Measurements from ENCODE around the gene TIAM1. TPM values are rescaled to one million over a fixed set of nuclear protein-coding genes. Genes with fewer than 3 reads are reported as not detected.

The TIAM1 gene
- total and polyA plus RNA-seq, 2 of the 8 experiments (the other 6 are each of a cell fraction or from before 2014, with no cell fraction given) = 10.1 to 30.7 TPM

GRCh38 chr21:31257265-31257664 lies 86.8 kb downstream of the TIAM1 start:
- no peaks in the 10 kb centered on the region for H4K20me1 ChIP-seq (replicated peaks in 1 of 2; ENCODE audit: control insufficient read depth in 1 of 2, insufficient read depth in 2 of 2, low read length in 2 of 2)
- no peak overlapping the region for H2BK20ac ChIP-seq (ENCODE audit: low read length)
- no peak overlapping the region for H3K27ac ChIP-seq (ENCODE audit: low read depth, low read length)
- H3K4ac ChIP-seq (replicated peaks; ENCODE audit: insufficient read length, low read depth, low read length) = no peak overlapping the region
- no peak for FAIRE-seq
- H3K4me3 ChIP-seq (ENCODE audit: extremely low read depth in 1 of 4, insufficient read depth in 2 of 4, low read depth in 3 of 4, low read length in 4 of 4) = no peak overlapping the region
- 93% methylated on average over 3 of the region's 3 CpGs; no CpG with 5 or more reads in 1 of the 2 experiments for WGBS, 2 experiments (ENCODE audit: extremely low coverage in 1 of 2, insufficient coverage in 1 of 2, insufficient read length in 1 of 2, insufficient replicate concordance in 2 of 2, low coverage in 1 of 2, low lambda C conversion rate in 2 of 2, missing lambda C conversion rate in 1 of 2)
- no peaks in the 10 kb centered on the region; the same call in 1 of the 2 replicates for H3K23me2 ChIP-seq (ENCODE audit: low read depth, low read length)
- POLR2A ChIA-PET (ENCODE audit: partially characterized antibody) = no interaction called here
- peaks cover 3% of the 10 kb centered on the region; the same call in 1 of the 2 replicates for H3K79me1 ChIP-seq (ENCODE audit: low read depth, low read length)
- no peak overlapping the region for H3K56ac ChIP-seq (replicated peaks; ENCODE audit: insufficient read length, low read depth, low read length)
- peaks cover 0 to 2% (median 0%) of the 10 kb centered on the region in 4 experiments; a peak in 1 of 7 replicates for H3K27me3 ChIP-seq (replicated peaks in 1 of 4; ENCODE audit: control insufficient read depth in 3 of 4, extremely low read depth in 1 of 4, insufficient read depth in 3 of 4, low read length in 3 of 4)
- no peak overlapping the region for H4K5ac ChIP-seq (ENCODE audit: insufficient read length, low read depth, low read length)
- no peaks in the 10 kb centered on the region for H3K36me3 ChIP-seq (ENCODE audit: control insufficient read depth in 2 of 4, insufficient read depth in 4 of 4, low read length in 3 of 4)
- no peak overlapping the region for H2BK120ac ChIP-seq (replicated peaks; ENCODE audit: low read depth, low read length)
- H3K9ac ChIP-seq (replicated peaks in 1 of 4; ENCODE audit: extremely low read depth in 1 of 4, low read depth in 3 of 4, low read length in 3 of 4) = no peak overlapping the region
- H3K23ac ChIP-seq (ENCODE audit: insufficient read length) = no peak overlapping the region
- no peak overlapping the region for H4K8ac ChIP-seq (ENCODE audit: extremely low read depth, insufficient read depth, low read length)
- H2BK12ac ChIP-seq (ENCODE audit: low read depth, low read length) = no peak overlapping the region
- no peak overlapping the region for H3K18ac ChIP-seq (ENCODE audit: extremely low read depth, low read length)
- no peak overlapping the region for H4K91ac ChIP-seq (replicated peaks; ENCODE audit: insufficient read length, low read length)
- peaks cover 0 to 8% (median 3%) of the 10 kb centered on the region in 4 experiments; a peak in 5 of 7 replicates for H3K4me1 ChIP-seq (replicated peaks in 1 of 4; ENCODE audit: control insufficient read depth in 3 of 4, insufficient read depth in 4 of 4, low read length in 3 of 4)
- H3K9me3 ChIP-seq (ENCODE audit: insufficient read depth in 2 of 2, low read depth in 1 of 2, low read length in 1 of 2) = no peaks in the 10 kb centered on the region
- H2BK5ac ChIP-seq (ENCODE audit: low read depth, low read length) = no peak overlapping the region
- no peak overlapping the region for H2BK15ac ChIP-seq (ENCODE audit: low read length)
- no peak overlapping the region for H3K4me2 ChIP-seq (ENCODE audit: insufficient read depth in 1 of 2, low read depth in 2 of 2, low read length in 2 of 2)
- H2AFZ ChIP-seq (ENCODE audit: low read length) = no peak overlapping the region
- H3K14ac ChIP-seq (ENCODE audit: insufficient read length) = no peak overlapping the region
- peaks cover 0 to 5% of the 10 kb centered on the region in 2 experiments; a peak in 2 of 4 replicates for H3K79me2 ChIP-seq (ENCODE audit: control insufficient read depth in 1 of 2, insufficient read depth in 2 of 2, low read length in 2 of 2)
- CTCF ChIA-PET (ENCODE audit: partially characterized antibody) = interaction anchor here (0.7 to 1.4 kb wide), 5 partner anchors 10 to 301 kb away, joined by 3 to 5 read pairs (median 3); no protein-coding TSS in a partner anchor
- H2AK5ac ChIP-seq (ENCODE audit: low read depth, low read length) = no peak overlapping the region
- DNase-seq (ENCODE audit: low read depth in 1 of 2, low spot score in 2 of 2) = no peak
- no peak for TF ChIP-seq TEAD4 (IDR thresholded peaks at IDR 0.05; ENCODE audit: low read depth, low read length)
- no peak for TF ChIP-seq RNF2 (IDR thresholded peaks at IDR 0.05; ENCODE audit: borderline replicate concordance, low read depth, low read length, missing control alignments, poor library complexity, severe bottlenecking)
- no peak for TF ChIP-seq FOSL1 (IDR thresholded peaks at IDR 0.05; ENCODE audit: insufficient read depth, low read depth, low read length)
- no peak for TF ChIP-seq PHF8 (conservative IDR thresholded peaks at IDR 0.05; ENCODE audit: low read depth, low read length)
- no peak for TF ChIP-seq GTF2F1 (IDR thresholded peaks at IDR 0.05; ENCODE audit: borderline replicate concordance, low read depth, low read length)
- TF ChIP-seq CEBPB (IDR thresholded peaks at IDR 0.05; ENCODE audit: low read depth, low read length) = no peak
- no peak for TF ChIP-seq CTBP2 (IDR thresholded peaks at IDR 0.05; ENCODE audit: borderline replicate concordance, insufficient read depth, insufficient read length, low read length)
- TF ChIP-seq RFX5 (IDR thresholded peaks at IDR 0.05; ENCODE audit: borderline replicate concordance, low read depth, low read length) = no peak
- no peak for TF ChIP-seq TAF1 (IDR thresholded peaks at IDR 0.05; ENCODE audit: low read depth, low read length)
- TF ChIP-seq SP2 (IDR thresholded peaks at IDR 0.05; ENCODE audit: low read length) = no peak
- no peak for TF ChIP-seq CBX8 (IDR thresholded peaks at IDR 0.05; ENCODE audit: borderline replicate concordance, low read depth, low read length)
- TF ChIP-seq MAX (IDR thresholded peaks at IDR 0.05) = no peak
- no peak for TF ChIP-seq MAFK (IDR thresholded peaks at IDR 0.05; ENCODE audit: low read depth, low read length)
